Measurements from ENCODE around the gene NOD2. TPM values are rescaled to one million over a fixed set of nuclear protein-coding genes. Genes with fewer than 3 reads are reported as not detected.

Gene NOD2
- total and polyA plus RNA-seq, 2 of the 13 experiments (the other 11 are each of a cell fraction or from before 2014, with no cell fraction given), result 0.27 to 0.81 TPM

DNA sequence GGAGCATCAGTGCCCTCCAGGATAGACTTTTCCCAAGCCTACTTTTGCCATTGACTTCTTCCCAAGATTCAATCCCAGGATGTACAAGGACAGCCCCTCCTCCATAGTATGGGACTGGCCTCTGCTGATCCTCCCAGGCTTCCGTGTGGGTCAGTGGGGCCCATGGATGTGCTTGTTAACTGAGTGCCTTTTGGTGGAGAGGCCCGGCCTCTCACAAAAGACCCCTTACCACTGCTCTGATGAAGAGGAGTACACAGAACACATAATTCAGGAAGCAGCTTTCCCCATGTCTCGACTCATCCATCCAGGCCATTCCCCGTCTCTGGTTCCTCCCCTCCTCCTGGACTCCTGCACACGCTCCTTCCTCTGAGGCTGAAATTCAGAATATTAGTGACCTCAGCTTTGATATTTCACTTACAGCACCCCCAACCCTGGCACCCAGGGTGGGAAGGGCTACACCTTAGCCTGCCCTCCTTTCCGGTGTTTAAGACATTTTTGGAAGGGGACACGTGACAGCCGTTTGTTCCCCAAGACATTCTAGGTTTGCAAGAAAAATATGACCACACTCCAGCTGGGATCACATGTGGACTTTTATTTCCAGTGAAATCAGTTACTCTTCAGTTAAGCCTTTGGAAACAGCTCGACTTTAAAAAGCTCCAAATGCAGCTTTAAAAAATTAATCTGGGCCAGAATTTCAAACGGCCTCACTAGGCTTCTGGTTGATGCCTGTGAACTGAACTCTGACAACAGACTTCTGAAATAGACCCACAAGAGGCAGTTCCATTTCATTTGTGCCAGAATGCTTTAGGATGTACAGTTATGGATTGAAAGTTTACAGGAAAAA lies 38.8 kb downstream of the NOD2 start:
- no peak overlapping the region for H3K4me3 ChIP-seq (replicated peaks in 1 of 3; ENCODE audit: insufficient read depth in 1 of 3, low read depth in 2 of 3, low read length in 3 of 3)
- no peak overlapping the region for H3K27ac ChIP-seq (ENCODE audit: extremely low read length, insufficient read depth, low read length)
- POLR2A ChIA-PET, result interaction anchor here (1.4 kb wide), 1 partner anchor 9 kb away, joined by 5 read pairs; the partner anchor contains the start of gene CYLD
- ATAC-seq (no peak), FAIRE-seq (no peak), DNase-seq (ENCODE audit: low spot score) (no peak)
- intact Hi-C loops (cut with micrococcal nuclease; ENCODE audit: unreplicated experiment) (no loop called here), in situ Hi-C loops (cut with HindIII; ENCODE audit: extremely low pct_ligation_motif_present, low pct_unique_long_range_greater_than_20kb) (no loop called here)
- H2AFZ ChIP-seq (ENCODE audit: low read length), result no peak overlapping the region
- H3K9me3 ChIP-seq (ENCODE audit: low read length), result no peaks in the 10 kb centered on the region
- WGBS (ENCODE audit: low lambda C conversion rate), result 55% methylated on average over 10 of the region's 10 CpGs
- CTCF ChIA-PET (ENCODE audit: low intra/inter-chr PET ratio, low total read pairs), result no interaction called here
- no peaks in the 10 kb centered on the region for H3K79me2 ChIP-seq (ENCODE audit: insufficient read depth, low read length)
- H4K20me1 ChIP-seq (ENCODE audit: insufficient read depth, low read length), result no peaks in the 10 kb centered on the region
- H3K27me3 ChIP-seq (ENCODE audit: control insufficient read depth in 1 of 2, insufficient read depth in 2 of 2, low read length in 2 of 2), result peaks cover 0 to 17% of the 10 kb centered on the region in 2 experiments; a peak in 2 of 5 replicates
- BruUV-seq (replicated peaks), result no TSS peak
- no peak overlapping the region for H3K9ac ChIP-seq (ENCODE audit: insufficient read depth, low read depth, low read length)
- H3K4me2 ChIP-seq (ENCODE audit: low read depth, low read length), result no peak overlapping the region
- H3K4me1 ChIP-seq (ENCODE audit: insufficient read depth, low read length), result no peaks in the 10 kb centered on the region
- H3K36me3 ChIP-seq (replicated peaks in 1 of 2; ENCODE audit: control insufficient read depth in 1 of 2, insufficient read depth in 2 of 2, low read length in 2 of 2), result no peaks in the 10 kb centered on the region
- TF ChIP-seq HES4 (CRISPR knock-in tag; IDR thresholded peaks at IDR 0.05; ENCODE audit: borderline replicate concordance) (no peak), ZNF839 (CRISPR knock-in tag; IDR thresholded peaks at IDR 0.05; ENCODE audit: borderline replicate concordance) (no peak), FOXA3 (CRISPR knock-in tag; IDR thresholded peaks at IDR 0.05) (no peak), TCF12 (IDR thresholded peaks at IDR 0.05) (no peak), TCF12 (CRISPR knock-in tag; IDR thresholded peaks at IDR 0.05) (no peak), ZNF430 (CRISPR knock-in tag; IDR thresholded peaks at IDR 0.05) (no peak), ZC3H13 (CRISPR knock-in tag; IDR thresholded peaks at IDR 0.05) (no peak), SIX1 (CRISPR knock-in tag; IDR thresholded peaks at IDR 0.05; ENCODE audit: borderline replicate concordance) (no peak), GFI1 (CRISPR knock-in tag; IDR thresholded peaks at IDR 0.05; ENCODE audit: borderline replicate concordance) (no peak), TOPORS (CRISPR knock-in tag; IDR thresholded peaks at IDR 0.05) (no peak), POLR2AphosphoS2 (IDR thresholded peaks at IDR 0.05; ENCODE audit: low read depth, low read length) (no peak), U2AF2 (IDR thresholded peaks at IDR 0.05; ENCODE audit: low read depth, low read length) (no peak)
- TF ChIP-seq, protein P1, sequence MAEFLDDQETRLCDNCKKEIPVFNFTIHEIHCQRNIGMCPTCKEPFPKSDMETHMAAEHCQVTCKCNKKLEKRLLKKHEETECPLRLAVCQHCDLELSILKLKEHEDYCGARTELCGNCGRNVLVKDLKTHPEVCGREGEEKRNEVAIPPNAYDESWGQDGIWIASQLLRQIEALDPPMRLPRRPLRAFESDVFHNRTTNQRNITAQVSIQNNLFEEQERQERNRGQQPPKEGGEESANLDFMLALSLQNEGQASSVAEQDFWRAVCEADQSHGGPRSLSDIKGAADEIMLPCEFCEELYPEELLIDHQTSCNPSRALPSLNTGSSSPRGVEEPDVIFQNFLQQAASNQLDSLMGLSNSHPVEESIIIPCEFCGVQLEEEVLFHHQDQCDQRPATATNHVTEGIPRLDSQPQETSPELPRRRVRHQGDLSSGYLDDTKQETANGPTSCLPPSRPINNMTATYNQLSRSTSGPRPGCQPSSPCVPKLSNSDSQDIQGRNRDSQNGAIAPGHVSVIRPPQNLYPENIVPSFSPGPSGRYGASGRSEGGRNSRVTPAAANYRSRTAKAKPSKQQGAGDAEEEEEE (CRISPR knock-in tag; IDR thresholded peaks at IDR 0.05; ENCODE audit: borderline replicate concordance), result no peak
- TF ChIP-seq, protein P2, sequence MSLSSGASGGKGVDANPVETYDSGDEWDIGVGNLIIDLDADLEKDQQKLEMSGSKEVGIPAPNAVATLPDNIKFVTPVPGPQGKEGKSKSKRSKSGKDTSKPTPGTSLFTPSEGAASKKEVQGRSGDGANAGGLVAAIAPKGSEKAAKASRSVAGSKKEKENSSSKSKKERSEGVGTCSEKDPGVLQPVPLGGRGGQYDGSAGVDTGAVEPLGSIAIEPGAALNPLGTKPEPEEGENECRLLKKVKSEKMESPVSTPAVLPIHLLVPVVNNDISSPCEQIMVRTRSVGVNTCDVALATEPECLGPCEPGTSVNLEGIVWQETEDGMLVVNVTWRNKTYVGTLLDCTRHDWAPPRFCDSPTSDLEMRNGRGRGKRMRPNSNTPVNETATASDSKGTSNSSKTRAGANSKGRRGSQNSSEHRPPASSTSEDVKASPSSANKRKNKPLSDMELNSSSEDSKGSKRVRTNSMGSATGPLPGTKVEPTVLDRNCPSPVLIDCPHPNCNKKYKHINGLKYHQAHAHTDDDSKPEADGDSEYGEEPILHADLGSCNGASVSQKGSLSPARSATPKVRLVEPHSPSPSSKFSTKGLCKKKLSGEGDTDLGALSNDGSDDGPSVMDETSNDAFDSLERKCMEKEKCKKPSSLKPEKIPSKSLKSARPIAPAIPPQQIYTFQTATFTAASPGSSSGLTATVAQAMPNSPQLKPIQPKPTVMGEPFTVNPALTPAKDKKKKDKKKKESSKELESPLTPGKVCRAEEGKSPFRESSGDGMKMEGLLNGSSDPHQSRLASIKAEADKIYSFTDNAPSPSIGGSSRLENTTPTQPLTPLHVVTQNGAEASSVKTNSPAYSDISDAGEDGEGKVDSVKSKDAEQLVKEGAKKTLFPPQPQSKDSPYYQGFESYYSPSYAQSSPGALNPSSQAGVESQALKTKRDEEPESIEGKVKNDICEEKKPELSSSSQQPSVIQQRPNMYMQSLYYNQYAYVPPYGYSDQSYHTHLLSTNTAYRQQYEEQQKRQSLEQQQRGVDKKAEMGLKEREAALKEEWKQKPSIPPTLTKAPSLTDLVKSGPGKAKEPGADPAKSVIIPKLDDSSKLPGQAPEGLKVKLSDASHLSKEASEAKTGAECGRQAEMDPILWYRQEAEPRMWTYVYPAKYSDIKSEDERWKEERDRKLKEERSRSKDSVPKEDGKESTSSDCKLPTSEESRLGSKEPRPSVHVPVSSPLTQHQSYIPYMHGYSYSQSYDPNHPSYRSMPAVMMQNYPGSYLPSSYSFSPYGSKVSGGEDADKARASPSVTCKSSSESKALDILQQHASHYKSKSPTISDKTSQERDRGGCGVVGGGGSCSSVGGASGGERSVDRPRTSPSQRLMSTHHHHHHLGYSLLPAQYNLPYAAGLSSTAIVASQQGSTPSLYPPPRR (CRISPR knock-in tag; IDR thresholded peaks at IDR 0.05; ENCODE audit: borderline replicate concordance), result no peak
- TF ChIP-seq, protein P3, sequence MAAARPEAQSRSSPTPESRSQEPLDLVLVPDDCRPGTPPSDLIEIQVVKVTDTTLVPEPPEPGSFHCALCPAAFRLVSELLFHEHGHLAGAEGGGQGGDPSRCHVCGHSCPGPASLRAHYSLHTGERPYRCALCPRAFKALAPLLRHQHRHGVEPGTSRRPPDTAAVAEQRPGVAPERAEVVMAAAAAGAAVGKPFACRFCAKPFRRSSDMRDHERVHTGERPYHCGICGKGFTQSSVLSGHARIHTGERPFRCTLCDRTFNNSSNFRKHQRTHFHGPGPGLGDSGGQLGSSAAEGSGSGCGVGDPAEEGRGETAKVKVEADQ (CRISPR knock-in tag; IDR thresholded peaks at IDR 0.05; ENCODE audit: borderline replicate concordance), result no peak

Measured in HepG2 (cell line).